ENCODE data around the gene SNX32.
A peak's percentile ranks its signal among the peaks of the same experiment; 100 is the strongest.

The SNX32 gene

GRCh38 chr11:65833297-65834030 lies at the start of gene SNX32:
SNX32 (plus strand) TSS chr11:65833963; CDS start chr11:65834066, 103 bp downstream.
- DNase-seq = peak; percentile 95

- no peak for DNase-seq
Measured at GRCh38 chr11:65785319-65786007, 48.3 kb upstream of the SNX32 start.

- DNase-seq = peak; percentile 24
Measured at GRCh38 chr11:65786008-65786785, 47.6 kb upstream of the SNX32 start.

- peak; percentile 51 for DNase-seq
Measured at GRCh38 chr11:65786786-65787636, 46.8 kb upstream of the SNX32 start, which contains the start of gene OVOL1. OVOL1 (plus strand) TSS chr11:65787063; CDS start chr11:65787374, 311 bp downstream.

GRCh38 chr11:65787649-65788622 lies 45.8 kb upstream of the SNX32 start:
- no peak for DNase-seq

GRCh38 chr11:65788821-65789220 lies 44.9 kb upstream of the SNX32 start:
- DNase-seq = no peak

GRCh38 chr11:65789230-65790103 lies 44.3 kb upstream of the SNX32 start:
- DNase-seq = no peak

GRCh38 chr11:65790104-65790901 lies 43.5 kb upstream of the SNX32 start:
- no peak for DNase-seq

- no peak for DNase-seq
Measured at GRCh38 chr11:65790902-65791650, 42.7 kb upstream of the SNX32 start.

- DNase-seq = peak; percentile 66
Measured at GRCh38 chr11:65791719-65792213, 42.0 kb upstream of the SNX32 start.

GRCh38 chr11:65792456-65792855 lies 41.3 kb upstream of the SNX32 start:
- no peak for DNase-seq

- no peak for DNase-seq
Measured at GRCh38 chr11:65793144-65793581, 40.6 kb upstream of the SNX32 start.

GRCh38 chr11:65793625-65794400 lies 40.0 kb upstream of the SNX32 start:
- DNase-seq = no peak

GRCh38 chr11:65794570-65795510 lies 38.9 kb upstream of the SNX32 start:
- DNase-seq = no peak

GRCh38 chr11:65796726-65797601 lies 36.8 kb upstream of the SNX32 start:
- DNase-seq = no peak
